RWPE2 (cell line): ENCODE data around the gene POLR3K.
A peak's percentile ranks its signal among the peaks of the same experiment; 100 is the strongest.

ENCODE experiments used
- ATAC-seq: fragments of 200-7000 bp; cut with Tn5 transposase; 3 replicates; pipeline ENCODE4 v1.9.1; 2021; ENCODE audit warnings: low read depth
- DNase-seq: peaks from one replicate; pipeline ENCODE4 v3.0.0-alpha.2; 2020; ENCODE audit warnings: low spot score
- H3K27ac ChIP-seq: fragments of 450-650 bp; 2 replicates; pipeline ENCODE4 v1.5.1; 2017; ENCODE audit warnings: mild to moderate bottlenecking; ENCODE audit not compliant: poor library complexity, severe bottlenecking
- H3K27me3 ChIP-seq: fragments of 250-450 bp; sonication (Bioruptor Pico); 2 replicates; pipeline ENCODE4 v1.5.1; 2021; ENCODE audit warnings: mild to moderate bottlenecking, moderate library complexity; ENCODE audit not compliant: insufficient read depth, poor library complexity, severe bottlenecking
- H3K36me3 ChIP-seq: fragments of 250-450 bp; sonication (Bioruptor Pico); 2 replicates; pipeline ENCODE4 v1.5.1; 2020; ENCODE audit warnings: low read depth, mild to moderate bottlenecking, moderate library complexity
- H3K4me1 ChIP-seq: fragments of 250-450 bp; sonication (Bioruptor Pico); 2 replicates; pipeline ENCODE4 v1.5.1; 2021; ENCODE audit warnings: mild to moderate bottlenecking, moderate library complexity; ENCODE audit not compliant: insufficient read depth, poor library complexity, severe bottlenecking
- H3K4me3 ChIP-seq: fragments of 250-450 bp; sonication (Bioruptor Pico); 2 replicates; pipeline ENCODE4 v1.5.1; 2021; ENCODE audit warnings: mild to moderate bottlenecking, moderate library complexity; ENCODE audit not compliant: severe bottlenecking
- H3K9me3 ChIP-seq: fragments of 250-450 bp; sonication (Bioruptor Pico); 2 replicates; pipeline ENCODE4 v1.5.1; 2021; ENCODE audit warnings: mild to moderate bottlenecking, moderate library complexity; ENCODE audit not compliant: severe bottlenecking
- CTCF ChIP-seq: fragments of 450-650 bp; IDR thresholded peaks from one replicate; pipeline ENCODE4 v1.5.1; 2017; ENCODE audit warnings: mild to moderate bottlenecking, moderate library complexity; ENCODE audit not compliant: poor library complexity, severe bottlenecking

The POLR3K gene

DNA sequence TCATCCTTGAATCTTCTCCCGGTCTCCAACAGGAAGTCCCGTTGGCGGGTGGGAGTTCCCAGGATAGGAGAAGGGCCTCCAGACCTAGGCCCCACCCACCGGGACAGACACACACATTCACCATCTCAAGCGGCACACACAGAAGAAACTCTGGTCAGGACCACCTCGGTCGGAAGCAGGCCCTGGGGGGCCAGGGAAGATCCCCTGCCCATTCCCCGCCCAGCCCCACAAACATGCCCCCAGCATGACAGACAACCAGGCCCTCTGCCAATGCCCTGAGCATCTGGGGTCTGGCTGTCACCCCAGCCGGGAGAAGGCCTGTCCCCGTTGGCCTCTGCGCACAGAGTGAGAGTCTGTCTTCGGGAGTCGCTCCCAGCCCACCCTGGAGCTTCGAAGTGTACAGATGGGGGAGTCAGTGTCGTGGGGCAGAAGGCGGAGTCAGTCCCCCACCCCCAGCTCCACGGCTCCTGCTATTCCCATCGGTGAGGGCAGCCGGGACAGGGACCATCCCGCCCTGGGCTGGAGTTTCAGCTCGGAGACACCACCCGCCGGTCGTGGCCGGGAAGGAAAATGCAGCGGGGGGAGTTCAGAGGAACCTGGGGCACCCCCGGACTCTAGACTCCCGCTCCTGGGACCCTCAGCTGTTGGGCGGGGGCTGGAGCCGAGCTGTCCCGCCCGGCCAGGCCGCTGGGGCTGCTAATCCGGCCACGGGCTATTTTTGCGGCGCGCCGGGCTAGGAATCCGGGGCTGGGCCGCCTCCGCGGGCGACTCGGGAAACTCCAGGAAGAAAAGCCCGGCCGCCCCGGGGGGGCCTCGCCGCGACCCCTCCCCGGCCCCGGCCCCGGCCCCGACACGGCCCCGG lies 18.4 kb upstream of the POLR3K start:
- H3K27me3 ChIP-seq: no peaks in the 10 kb centered on the region
- ATAC-seq (peak; percentile 81), DNase-seq (peak; percentile 96)
- H3K9me3 ChIP-seq: no peaks in the 10 kb centered on the region
- H3K36me3 ChIP-seq: no peaks in the 10 kb centered on the region
- TF ChIP-seq CTCF: no peak
- peaks cover 17% of the 10 kb centered on the region for H3K4me1 ChIP-seq
- peak overlapping the region; percentile 81 for H3K27ac ChIP-seq
- H3K4me3 ChIP-seq: peak overlapping the region; percentile 57

DNA sequence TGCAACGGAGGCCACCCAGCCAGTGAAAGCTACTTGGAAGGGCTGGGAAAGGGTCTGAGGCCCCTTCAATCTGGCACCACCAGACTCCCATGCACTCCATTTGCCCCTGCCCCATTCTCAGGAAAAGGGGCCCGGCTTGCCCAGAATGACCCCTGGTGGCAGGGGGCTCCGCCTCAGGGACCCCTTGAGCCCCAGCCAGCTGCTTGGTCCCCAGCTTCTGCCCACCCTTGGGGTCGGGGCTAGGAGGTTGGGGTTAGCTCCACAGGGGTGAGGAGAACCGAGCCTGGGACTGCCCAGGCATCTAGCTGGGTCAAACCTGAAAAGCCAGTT lies 17.8 kb upstream of the POLR3K start:
- ATAC-seq (no peak), DNase-seq (no peak)
- Histone ChIP-seq H3K27me3 (no peaks in the 10 kb centered on the region), H3K4me3 (peak overlapping the region; percentile 57), H3K36me3 (no peaks in the 10 kb centered on the region), H3K4me1 (peaks cover 11% of the 10 kb centered on the region), H3K9me3 (no peaks in the 10 kb centered on the region), H3K27ac (peak overlapping the region; percentile 81)
- TF ChIP-seq CTCF: no peak

GRCh38 chr16:69181-69580 lies 15.8 kb upstream of the POLR3K start:
- Histone ChIP-seq H3K4me3 (no peak overlapping the region), H3K27me3 (no peaks in the 10 kb centered on the region), H3K36me3 (peaks cover 6% of the 10 kb centered on the region), H3K27ac (no peak overlapping the region), H3K9me3 (no peaks in the 10 kb centered on the region), H3K4me1 (peaks cover 8% of the 10 kb centered on the region)
- ATAC-seq (no peak), DNase-seq (no peak)
- no peak for TF ChIP-seq CTCF

- Histone ChIP-seq H3K27me3 (no peaks in the 10 kb centered on the region), H3K27ac (no peak overlapping the region), H3K9me3 (no peaks in the 10 kb centered on the region), H3K4me3 (no peak overlapping the region), H3K4me1 (peaks cover 8% of the 10 kb centered on the region), H3K36me3 (peaks cover 12% of the 10 kb centered on the region)
- DNase-seq (no peak), ATAC-seq (no peak)
- no peak for TF ChIP-seq CTCF
Measured at GRCh38 chr16:67884-68789, 14.7 kb upstream of the POLR3K start.
